SU-DHL-6 (cell line): Measurements from ENCODE around the gene SLC34A3.
A peak's percentile ranks its signal among the peaks of the same experiment; 100 is the strongest.
"Not testable (repeated sequence)": the region's sequence is repeated elsewhere in the genome, so short reads cannot be mapped to it uniquely, and the experiment has no call there.

Experiments used
- H2AFZ ChIP-seq: fragments of 200-600 bp; sonication (generic); 2 replicates; pipeline ENCODE4 v1.6.1; 2014; ENCODE audit warnings: low read depth, mild to moderate bottlenecking, moderate library complexity, mixed read lengths, antibody characterized with exemption, low read length; ENCODE audit not compliant: severe bottlenecking
- H3F3A ChIP-seq: fragments of 200-600 bp; shearing (Covaris generic); 2 replicates; pipeline ENCODE4 v1.6.0; 2016; ENCODE audit warnings: antibody characterized with exemption, mild to moderate bottlenecking; ENCODE audit not compliant: insufficient read depth
- H3K27ac ChIP-seq: fragments of 200-600 bp; sonication (generic); 2 replicates; pipeline ENCODE4 v1.5.1; 2016; ENCODE audit warnings: low read depth, mild to moderate bottlenecking, low read length, moderate library complexity, mixed read lengths
- H3K27me3 ChIP-seq: fragments of 200-600 bp; sonication (generic), shearing (Covaris generic); 2 replicates; pipeline ENCODE4 v1.6.0; 2014; ENCODE audit warnings: mild to moderate bottlenecking, low read length
- H3K36me3 ChIP-seq: fragments of 200-600 bp; sonication (generic); 2 replicates; pipeline ENCODE4 v1.6.1; 2014; ENCODE audit warnings: mild to moderate bottlenecking, low read length, mixed read lengths
- H3K4me2 ChIP-seq: fragments of 300-600, 200-600 bp; shearing (Covaris generic), sonication (generic); 2 replicates; pipeline ENCODE4 v1.6.0; 2014; ENCODE audit warnings: low read length, low read depth, mild to moderate bottlenecking; ENCODE audit not compliant: poor library complexity, severe bottlenecking
- H3K4me3 ChIP-seq: fragments of 200-600 bp; sonication (generic); 2 replicates; pipeline ENCODE4 v1.5.1; 2014; ENCODE audit warnings: antibody characterized with exemption, low read length, mild to moderate bottlenecking, mixed read lengths; ENCODE audit not compliant: insufficient read depth, poor library complexity, severe bottlenecking
- H3K79me2 ChIP-seq: fragments of 200-600 bp; sonication (generic); 2 replicates; pipeline ENCODE4 v1.6.1; 2014; ENCODE audit warnings: mild to moderate bottlenecking, low read length, moderate library complexity; ENCODE audit not compliant: insufficient read depth
- H3K9ac ChIP-seq: fragments of 200-600 bp; sonication (generic); 2 replicates; pipeline ENCODE4 v1.7.0; 2014; ENCODE audit warnings: mild to moderate bottlenecking, low read length
- H3K9me2 ChIP-seq: fragments of 200-600 bp; sonication (generic); replicated peaks from 2 replicates; pipeline ENCODE4 v1.6.1; 2014; ENCODE audit warnings: low read length; ENCODE audit not compliant: insufficient read depth
- H3K9me3 ChIP-seq: fragments of 200-600 bp; sonication (generic); 2 replicates; pipeline ENCODE4 v1.6.1; 2014; ENCODE audit warnings: low read length, mixed read lengths; ENCODE audit not compliant: insufficient read depth
- H4K20me1 ChIP-seq: fragments of 200-600 bp; sonication (generic); 2 replicates; pipeline ENCODE4 v1.6.1; 2014; ENCODE audit warnings: low read depth, mild to moderate bottlenecking, antibody characterized with exemption, low read length, moderate library complexity, mixed read lengths
- CTCF ChIP-seq: fragments of 200-600 bp; sonication (generic); IDR thresholded peaks from one replicate; pipeline ENCODE4 v1.5.1; 2017; ENCODE audit warnings: antibody characterized with exemption, mild to moderate bottlenecking, low read length, moderate library complexity; ENCODE audit not compliant: insufficient read depth, poor library complexity, severe bottlenecking
- EZH2phosphoT487 ChIP-seq: fragments of 200-600 bp; sonication (generic), shearing (Covaris generic); conservative IDR thresholded peaks from 2 replicates; pipeline ENCODE4 v1.6.1; 2018; ENCODE audit warnings: mild to moderate bottlenecking, antibody characterized with exemption, low read length, moderate library complexity, mixed read lengths

Gene SLC34A3

GRCh38 chr9:137242269-137243203 is 11.8 kb downstream of the SLC34A3 start:
- peak overlapping the region; percentile 64 for H3K4me2 ChIP-seq
- H3K27ac ChIP-seq, result no peak overlapping the region
- peaks cover 15% of the 10 kb centered on the region for H3K79me2 ChIP-seq
- no peaks in the 10 kb centered on the region for H3K27me3 ChIP-seq
- peak overlapping the region; percentile 93 for H3K4me3 ChIP-seq
- TF ChIP-seq CTCF (no peak), EZH2phosphoT487 (no peak)
- H3K9me2 ChIP-seq, result no peaks in the 10 kb centered on the region
- peaks cover 7% of the 10 kb centered on the region; the same call in 1 of the 2 replicates for H3F3A ChIP-seq
- H3K36me3 ChIP-seq, result peaks cover 8% of the 10 kb centered on the region; the same call in 1 of the 2 replicates
- peaks cover 9% of the 10 kb centered on the region; the same call in 1 of the 2 replicates for H4K20me1 ChIP-seq
- no peaks in the 10 kb centered on the region for H3K9me3 ChIP-seq
- no peak overlapping the region for H2AFZ ChIP-seq
- peak overlapping the region; percentile 97 for H3K9ac ChIP-seq

- not testable (repeated sequence) for H3K9ac ChIP-seq
- peaks cover 15% of the 10 kb centered on the region for H3K79me2 ChIP-seq
Observed at GRCh38 chr9:137243266-137243625, 12.5 kb downstream of the SLC34A3 start.

GRCh38 chr9:137243626-137244485 is 13.2 kb downstream of the SLC34A3 start:
- no peak overlapping the region for H2AFZ ChIP-seq
- no peaks in the 10 kb centered on the region for H3K27me3 ChIP-seq
- peaks cover 15% of the 10 kb centered on the region for H3K79me2 ChIP-seq
- TF ChIP-seq CTCF (no peak), EZH2phosphoT487 (no peak)
- no peaks in the 10 kb centered on the region for H3K9me2 ChIP-seq
- H3K36me3 ChIP-seq, result peaks cover 8% of the 10 kb centered on the region; the same call in 1 of the 2 replicates
- peaks cover 9% of the 10 kb centered on the region; the same call in 1 of the 2 replicates for H4K20me1 ChIP-seq
- no peaks in the 10 kb centered on the region for H3K9me3 ChIP-seq
- no peak overlapping the region for H3K4me2 ChIP-seq
- no peak overlapping the region for H3K27ac ChIP-seq
- peaks cover 7% of the 10 kb centered on the region; the same call in 1 of the 2 replicates for H3F3A ChIP-seq
- H3K9ac ChIP-seq, result no peak overlapping the region
- H3K4me3 ChIP-seq, result no peak overlapping the region

More at GRCh38 chr9:137243266-137243625, 12.5 kb downstream of the SLC34A3 start:
- H3K9me2 ChIP-seq, H3K27ac ChIP-seq, H3K4me3 ChIP-seq, H3K4me2 ChIP-seq, H3K9me3 ChIP-seq, H2AFZ ChIP-seq, H3K27me3 ChIP-seq, H4K20me1 ChIP-seq, H3F3A ChIP-seq, H3K36me3 ChIP-seq: not testable (repeated sequence)
